ENCODE measurements around the gene PIK3CG.
"Not testable (repeated sequence)": the region's sequence is repeated elsewhere in the genome, so short reads cannot be mapped to it uniquely, and the experiment has no call there.

Gene PIK3CG

GRCh38 chr7:106844279-106844997 is 20.6 kb upstream of the PIK3CG start:
- H3K9me3 ChIP-seq (ENCODE audit: insufficient read depth, low read length) = no peaks in the 10 kb centered on the region
- no peaks in the 10 kb centered on the region for H3K27me3 ChIP-seq (ENCODE audit: insufficient read depth, insufficient read length)
- no peaks in the 10 kb centered on the region for H3K36me3 ChIP-seq (ENCODE audit: insufficient read depth, insufficient read length, low read length)
- no peak overlapping the region for H3K9ac ChIP-seq (ENCODE audit: insufficient read length, low read depth)
- no peak for TF ChIP-seq SUZ12 (IDR thresholded peaks at IDR 0.05; ENCODE audit: extremely low read depth, insufficient read depth, insufficient read length)
- TF ChIP-seq ZNF274 (IDR thresholded peaks at IDR 0.05; ENCODE audit: low read depth, low read length) = no peak
- H3K4me1 ChIP-seq (ENCODE audit: insufficient read depth, insufficient read length) = no peaks in the 10 kb centered on the region
- no peak for DNase-seq (ENCODE audit: low read depth, low spot score)
- H3K4me3 ChIP-seq (ENCODE audit: insufficient read length, low read depth) = no peak overlapping the region

GRCh38 chr7:106848049-106848448 is 17.0 kb upstream of the PIK3CG start:
- Histone ChIP-seq H3K4me1 (ENCODE audit: insufficient read depth, insufficient read length) (no peaks in the 10 kb centered on the region), H3K27me3 (ENCODE audit: insufficient read depth, insufficient read length) (no peaks in the 10 kb centered on the region), H3K36me3 (ENCODE audit: insufficient read depth, insufficient read length, low read length) (no peaks in the 10 kb centered on the region), H3K9me3 (ENCODE audit: insufficient read depth, low read length) (no peaks in the 10 kb centered on the region), H3K9ac (ENCODE audit: insufficient read length, low read depth) (no peak overlapping the region), H3K4me3 (ENCODE audit: insufficient read length, low read depth) (no peak overlapping the region)
- TF ChIP-seq SUZ12 (IDR thresholded peaks at IDR 0.05; ENCODE audit: extremely low read depth, insufficient read depth, insufficient read length) = no peak
- TF ChIP-seq ZNF274 (IDR thresholded peaks at IDR 0.05; ENCODE audit: low read depth, low read length) = no peak
- no peak for TF ChIP-seq YY1 (IDR thresholded peaks at IDR 0.05; ENCODE audit: insufficient read depth, insufficient read length)
- no peak for DNase-seq (ENCODE audit: low read depth, low spot score)

- H3K4me1 ChIP-seq (ENCODE audit: insufficient read depth, insufficient read length) = no peaks in the 10 kb centered on the region
- H3K36me3 ChIP-seq (ENCODE audit: insufficient read depth, insufficient read length, low read length) = no peaks in the 10 kb centered on the region
- TF ChIP-seq ZNF274 (IDR thresholded peaks at IDR 0.05; ENCODE audit: low read depth, low read length) = no peak
- TF ChIP-seq SUZ12 (IDR thresholded peaks at IDR 0.05; ENCODE audit: extremely low read depth, insufficient read depth, insufficient read length) = no peak
- no peak for TF ChIP-seq YY1 (IDR thresholded peaks at IDR 0.05; ENCODE audit: insufficient read depth, insufficient read length)
- no peak overlapping the region for H3K9ac ChIP-seq (ENCODE audit: insufficient read length, low read depth)
- no peaks in the 10 kb centered on the region for H3K27me3 ChIP-seq (ENCODE audit: insufficient read depth, insufficient read length)
- H3K4me3 ChIP-seq (ENCODE audit: insufficient read length, low read depth) = no peak overlapping the region
- DNase-seq (ENCODE audit: low read depth, low spot score) = no peak
- no peaks in the 10 kb centered on the region for H3K9me3 ChIP-seq (ENCODE audit: insufficient read depth, low read length)
These were observed 16.1 kb upstream of the PIK3CG start for GRCh38 chr7:106848851-106849442.

- not testable (repeated sequence) for H3K9ac ChIP-seq (ENCODE audit: insufficient read length, low read depth); H3K27me3 ChIP-seq (ENCODE audit: insufficient read depth, insufficient read length); H3K4me3 ChIP-seq (ENCODE audit: insufficient read length, low read depth); H3K9me3 ChIP-seq (ENCODE audit: insufficient read depth, low read length); H3K36me3 ChIP-seq (ENCODE audit: insufficient read depth, insufficient read length, low read length); DNase-seq (ENCODE audit: low read depth, low spot score); H3K4me1 ChIP-seq (ENCODE audit: insufficient read depth, insufficient read length)
These were observed 13.4 kb upstream of the PIK3CG start for GRCh38 chr7:106851632-106852031.

DNA sequence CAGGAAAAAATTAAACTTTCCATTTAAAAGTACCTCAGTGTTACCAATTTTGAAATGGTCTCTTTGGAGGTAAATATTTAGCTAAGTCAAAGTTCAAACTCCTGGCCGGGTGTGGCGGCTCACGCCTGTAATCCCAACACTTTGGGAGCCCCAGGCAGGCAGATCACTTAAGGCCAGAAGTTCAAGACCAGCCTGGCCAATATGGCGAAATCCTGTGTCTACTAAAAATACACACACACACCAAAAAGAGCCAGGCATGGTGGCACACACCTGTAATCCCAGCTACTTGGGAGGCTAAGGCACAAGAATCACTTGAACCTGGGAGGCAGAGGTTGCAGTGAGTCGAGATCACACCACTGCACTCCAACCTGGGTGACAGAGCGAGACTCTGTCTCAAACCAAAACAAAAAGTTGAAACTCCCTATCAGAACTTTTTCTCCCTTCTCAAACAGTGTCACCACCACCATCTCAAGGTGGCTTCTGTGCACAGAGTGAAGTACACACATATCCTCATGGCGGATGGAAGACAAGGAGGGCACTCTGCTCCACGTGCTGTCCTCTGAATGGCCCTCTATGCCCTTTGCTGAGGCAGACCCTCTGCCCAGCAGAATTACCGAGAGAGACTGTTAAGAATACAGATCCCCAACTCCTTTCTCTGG is 11.7 kb upstream of the PIK3CG start:
- no peak for TF ChIP-seq SUZ12 (IDR thresholded peaks at IDR 0.05; ENCODE audit: extremely low read depth, insufficient read depth, insufficient read length)
- no peak for TF ChIP-seq ZNF274 (IDR thresholded peaks at IDR 0.05; ENCODE audit: low read depth, low read length)
- TF ChIP-seq YY1 (IDR thresholded peaks at IDR 0.05; ENCODE audit: insufficient read depth, insufficient read length) = no peak
- Histone ChIP-seq H3K9ac (ENCODE audit: insufficient read length, low read depth) (no peak overlapping the region), H3K27me3 (ENCODE audit: insufficient read depth, insufficient read length) (no peaks in the 10 kb centered on the region)

DNA sequence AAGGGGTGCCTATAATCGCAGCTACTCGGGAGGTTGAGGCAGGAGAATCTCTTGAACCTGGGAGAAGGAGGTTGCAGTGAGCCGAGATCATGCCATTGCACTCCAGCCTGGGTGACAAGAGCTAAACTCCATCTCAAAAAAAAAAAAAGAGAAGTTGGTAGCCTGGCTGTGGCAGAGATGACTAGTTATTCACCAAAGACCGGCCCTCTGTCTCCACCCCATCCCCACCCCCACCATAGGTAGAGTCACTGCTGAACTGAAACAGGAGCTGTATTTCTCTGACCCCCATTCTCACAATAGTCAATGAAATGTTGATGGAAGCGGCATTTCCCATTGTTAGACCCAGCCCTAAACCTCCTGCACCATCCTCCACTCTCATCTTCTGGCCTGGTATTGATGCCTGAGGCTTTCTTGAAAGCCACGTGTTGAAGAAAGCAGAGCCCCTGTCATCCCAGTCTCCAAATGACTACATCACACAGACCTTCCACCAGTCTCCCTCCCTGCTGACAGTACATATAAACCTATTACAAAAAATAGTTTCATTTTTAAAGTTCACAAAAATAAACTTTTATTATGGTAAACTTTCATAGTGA is 9.4 kb upstream of the PIK3CG start:
- no peaks in the 10 kb centered on the region for H3K4me1 ChIP-seq (ENCODE audit: insufficient read depth, insufficient read length)

More for the DNA sequence above, 11.7 kb upstream of the PIK3CG start:
- no peak overlapping the region for H3K4me3 ChIP-seq (ENCODE audit: insufficient read length, low read depth)
- no peak for DNase-seq (ENCODE audit: low read depth, low spot score)
- H3K9me3 ChIP-seq (ENCODE audit: insufficient read depth, low read length) = peaks cover 2% of the 10 kb centered on the region; the same call in 1 of the 2 replicates
- no peaks in the 10 kb centered on the region for H3K36me3 ChIP-seq (ENCODE audit: insufficient read depth, insufficient read length, low read length)
- H3K4me1 ChIP-seq (ENCODE audit: insufficient read depth, insufficient read length) = no peaks in the 10 kb centered on the region

More for the DNA sequence above, 9.4 kb upstream of the PIK3CG start:
- DNase-seq (ENCODE audit: low read depth, low spot score) = no peak
- no peak overlapping the region for H3K9ac ChIP-seq (ENCODE audit: insufficient read length, low read depth)
- no peak for TF ChIP-seq YY1 (IDR thresholded peaks at IDR 0.05; ENCODE audit: insufficient read depth, insufficient read length)
- no peak for TF ChIP-seq ZNF274 (IDR thresholded peaks at IDR 0.05; ENCODE audit: low read depth, low read length)
- TF ChIP-seq SUZ12 (IDR thresholded peaks at IDR 0.05; ENCODE audit: extremely low read depth, insufficient read depth, insufficient read length) = no peak
- H3K36me3 ChIP-seq (ENCODE audit: insufficient read depth, insufficient read length, low read length) = no peaks in the 10 kb centered on the region
- H3K27me3 ChIP-seq (ENCODE audit: insufficient read depth, insufficient read length) = no peaks in the 10 kb centered on the region
- peaks cover 8% of the 10 kb centered on the region; the same call in 1 of the 2 replicates for H3K9me3 ChIP-seq (ENCODE audit: insufficient read depth, low read length)
- no peak overlapping the region for H3K4me3 ChIP-seq (ENCODE audit: insufficient read length, low read depth)

Measured in NT2/D1 (cell line).